GM23338 (cell line): Measurements from ENCODE around the gene GAK. TPM values are rescaled to one million over a fixed set of nuclear protein-coding genes. Genes with fewer than 3 reads are reported as not detected.

ENCODE experiments used
- ATAC-seq: fragments of 200-7000 bp; cut with Tn5 transposase; 3 replicates; pipeline ENCODE4 v1.9.1; 2020
- DNase-seq: peaks from one replicate; pipeline ENCODE4 v3.0.0-alpha.2; 2015; ENCODE audit warnings: low spot score
- H2AFZ ChIP-seq: fragments of 200-600 bp; sonication (generic); 2 replicates; pipeline ENCODE4 v1.8.0; 2016; ENCODE audit warnings: antibody characterized with exemption, mild to moderate bottlenecking, moderate library complexity
- H3F3A ChIP-seq: fragments of 200-600 bp; sonication (generic); replicated peaks from 2 replicates; pipeline ENCODE4 v1.8.0; 2017; ENCODE audit warnings: antibody characterized with exemption, mixed run types, low read depth
- H3K27ac ChIP-seq: fragments of 200-600 bp; sonication (generic); 2 replicates; pipeline ENCODE4 v1.6.1; 2016; ENCODE audit warnings: low read depth
- H3K27me3 ChIP-seq: fragments of 200-600 bp; sonication (generic); 2 replicates; pipeline ENCODE4 v1.8.0; 2016; ENCODE audit warnings: mild to moderate bottlenecking, mixed run types, moderate library complexity; ENCODE audit not compliant: insufficient read depth
- H3K36me3 ChIP-seq: fragments of 200-600 bp; sonication (generic); 2 replicates; pipeline ENCODE4 v1.8.0; 2016; ENCODE audit warnings: mild to moderate bottlenecking; ENCODE audit not compliant: insufficient read depth
- H3K4me1 ChIP-seq: fragments of 200-600 bp; sonication (generic); 2 replicates; pipeline ENCODE4 v1.8.0; 2016; ENCODE audit warnings: mild to moderate bottlenecking, moderate library complexity; ENCODE audit not compliant: insufficient read depth
- H3K4me2 ChIP-seq: fragments of 200-600 bp; sonication (generic); 2 replicates; pipeline ENCODE4 v1.7.1; 2017; ENCODE audit warnings: mixed run types
- H3K4me3 ChIP-seq: fragments of 200-600 bp; sonication (generic); 2 replicates; pipeline ENCODE4 v1.6.1; 2016; ENCODE audit warnings: mixed run types
- H3K79me2 ChIP-seq: fragments of 200-600 bp; sonication (generic); replicated peaks from 2 replicates; pipeline ENCODE4 v1.8.0; 2017; ENCODE audit warnings: mild to moderate bottlenecking; ENCODE audit not compliant: insufficient read depth
- H3K9me2 ChIP-seq: fragments of 200-600 bp; sonication (generic); 2 replicates; pipeline ENCODE4 v1.8.0; 2017; ENCODE audit not compliant: insufficient read depth
- H4K20me1 ChIP-seq: fragments of 200-600 bp; sonication (generic); replicated peaks from 2 replicates; pipeline ENCODE4 v1.8.0; 2017; ENCODE audit warnings: mild to moderate bottlenecking; ENCODE audit not compliant: insufficient read depth
- H3K27ac Mint-ChIP-seq: 2 replicates; pipeline ENCODE4 v1.8.0; 2020; ENCODE audit warnings: inconsistent platforms, mild to moderate bottlenecking, moderate library complexity, mixed read lengths
- H3K27me3 Mint-ChIP-seq: 3 replicates; pipeline ENCODE4 v1.8.0; 2022; ENCODE audit warnings: low read depth, mild to moderate bottlenecking, moderate library complexity, mixed read lengths, inconsistent platforms; ENCODE audit not compliant: insufficient read depth, poor library complexity
- H3K36me3 Mint-ChIP-seq: 3 replicates; pipeline ENCODE4 v1.8.0; 2021; ENCODE audit warnings: low read depth, mild to moderate bottlenecking, inconsistent platforms, moderate library complexity, mixed read lengths
- H3K4me1 Mint-ChIP-seq: 3 replicates; pipeline ENCODE4 v1.8.0; 2020; ENCODE audit warnings: mild to moderate bottlenecking, inconsistent platforms, mixed read lengths
- H3K4me3 Mint-ChIP-seq: 3 replicates; pipeline ENCODE4 v1.8.0; 2021; ENCODE audit warnings: moderate library complexity, mild to moderate bottlenecking, inconsistent platforms, mixed read lengths
- H3K9me3 Mint-ChIP-seq: 3 replicates; pipeline ENCODE4 v1.8.0; 2020; ENCODE audit warnings: moderate library complexity, mild to moderate bottlenecking, inconsistent platforms, mixed read lengths
- CREB1 ChIP-seq: fragments of 250-450 bp; sonication (Bioruptor Pico); IDR thresholded peaks from 2 replicates; pipeline ENCODE4 v1.5.0; 2020; ENCODE audit warnings: low read depth, mild to moderate bottlenecking, moderate library complexity
- CTCF ChIP-seq, 2 experiments: fragments of 200-600 bp in 1 of 2; sonication (generic) in 1 of 2; conservative IDR thresholded peaks; 2 replicates each; pipeline versions ENCODE4 v1.5.1 to v1.6.1; 2016 to 2017; ENCODE audit warnings: antibody characterized with exemption in 2 of 2, low read depth in 2 of 2, mild to moderate bottlenecking in 2 of 2, moderate library complexity in 1 of 2
- EZH2 ChIP-seq: fragments of 200-600 bp; sonication (generic); IDR thresholded peaks from one replicate; pipeline ENCODE4 v1.8.0; 2017; ENCODE audit warnings: antibody characterized with exemption, mild to moderate bottlenecking, low read depth; ENCODE audit not compliant: unreplicated experiment
- EZH2phosphoT487 ChIP-seq: fragments of 200-600 bp; sonication (generic); IDR thresholded peaks from one replicate; pipeline ENCODE4 v1.8.1; 2018; ENCODE audit warnings: antibody characterized with exemption; ENCODE audit not compliant: unreplicated experiment
- NANOG ChIP-seq: IDR thresholded peaks from 2 replicates; pipeline ENCODE4 v1.6.1; 2016; ENCODE audit warnings: antibody characterized with exemption, borderline replicate concordance
- POLR2AphosphoS5 ChIP-seq: IDR thresholded peaks from 2 replicates; pipeline ENCODE4 v1.6.1; 2016; ENCODE audit warnings: antibody characterized with exemption, low read depth
- REST ChIP-seq: IDR thresholded peaks from one replicate; pipeline ENCODE4 v1.6.1; 2018; ENCODE audit warnings: antibody characterized with exemption; ENCODE audit not compliant: unreplicated experiment
- STAT1 ChIP-seq: IDR thresholded peaks from one replicate; pipeline ENCODE4 v1.6.1; 2016; ENCODE audit warnings: antibody characterized with exemption; ENCODE audit not compliant: unreplicated experiment
- ZNF331 ChIP-seq: fragments of 250-450 bp; sonication (Bioruptor Pico); IDR thresholded peaks from 2 replicates; pipeline ENCODE4 v1.5.0; 2020; ENCODE audit warnings: low read depth, mild to moderate bottlenecking, moderate library complexity
- ZNF462 ChIP-seq: fragments of 250-450 bp; sonication (Bioruptor Pico); IDR thresholded peaks from 2 replicates; pipeline ENCODE4 v1.5.0; 2020; ENCODE audit warnings: mild to moderate bottlenecking, moderate library complexity
- polyA plus RNA-seq: library from polyadenylated mRNA; unstranded; fragments of >200 nt; fragmentation: Nextera tagmentation; extraction: Ambion mirVana; gene quantifications from 2 replicates; pipeline ENCODE4 v1.2.1, GENCODE V29; 2016
- total RNA-seq: library from RNA; depleted of rRNA; stranded (reverse); fragments of >200 nt; shearing (Covaris generic); gene quantifications from 2 replicates; pipeline ENCODE4 v1.2.3, GENCODE V29; 2014

The GAK gene
- total and polyA plus RNA-seq, 2 experiments from 2014 or later, result 48.5 to 124 TPM

GRCh38 chr4:972651-973424 is 40.7 kb upstream of the GAK start:
- Mint-ChIP-seq H3K27me3 (peaks cover 24% of the 10 kb centered on the region), H3K4me3 (peak overlapping the region; percentile 54; the same call in 2 of the 3 replicates), H3K4me1 (no peaks in the 10 kb centered on the region), H3K27ac (no peak overlapping the region), H3K9me3 (peaks cover 16% of the 10 kb centered on the region; the same call in 1 of the 3 replicates), H3K36me3 (no peaks in the 10 kb centered on the region)
- Histone ChIP-seq H4K20me1 (no peaks in the 10 kb centered on the region), H3K36me3 (no peaks in the 10 kb centered on the region), H3K27ac (no peak overlapping the region), H3K4me2 (peak overlapping the region; percentile 83), H3F3A (peaks cover 4% of the 10 kb centered on the region; the same call in 1 of the 2 replicates), H3K9me2 (no peaks in the 10 kb centered on the region), H3K4me1 (no peaks in the 10 kb centered on the region), H2AFZ (peak overlapping the region; percentile 84; the same call in 1 of the 2 replicates), H3K79me2 (no peaks in the 10 kb centered on the region), H3K4me3 (peak overlapping the region; percentile 87), H3K27me3 (peaks cover 15% of the 10 kb centered on the region; the same call in 1 of the 2 replicates)
- DNase-seq, result peak; percentile 65
- TF ChIP-seq EZH2phosphoT487, result no peak
- TF ChIP-seq EZH2, result no peak
- TF ChIP-seq ZNF462 (CRISPR knock-in tag), result no peak
- TF ChIP-seq REST, result no peak
- no peak for TF ChIP-seq ZNF331 (CRISPR knock-in tag)
- TF ChIP-seq NANOG, result no peak
- TF ChIP-seq CTCF (conservative IDR thresholded peaks at IDR 0.05; ENCODE audit: low read depth in 2 of 2), result no peak
- no peak for TF ChIP-seq POLR2AphosphoS5
- no peak for TF ChIP-seq CREB1 (CRISPR knock-in tag)
- TF ChIP-seq STAT1, result no peak
- peak; percentile 34 for ATAC-seq
